ENCODE data around the gene PSMB11.
A peak's percentile ranks its signal among the peaks of the same experiment; 100 is the strongest.

The PSMB11 gene

DNA sequence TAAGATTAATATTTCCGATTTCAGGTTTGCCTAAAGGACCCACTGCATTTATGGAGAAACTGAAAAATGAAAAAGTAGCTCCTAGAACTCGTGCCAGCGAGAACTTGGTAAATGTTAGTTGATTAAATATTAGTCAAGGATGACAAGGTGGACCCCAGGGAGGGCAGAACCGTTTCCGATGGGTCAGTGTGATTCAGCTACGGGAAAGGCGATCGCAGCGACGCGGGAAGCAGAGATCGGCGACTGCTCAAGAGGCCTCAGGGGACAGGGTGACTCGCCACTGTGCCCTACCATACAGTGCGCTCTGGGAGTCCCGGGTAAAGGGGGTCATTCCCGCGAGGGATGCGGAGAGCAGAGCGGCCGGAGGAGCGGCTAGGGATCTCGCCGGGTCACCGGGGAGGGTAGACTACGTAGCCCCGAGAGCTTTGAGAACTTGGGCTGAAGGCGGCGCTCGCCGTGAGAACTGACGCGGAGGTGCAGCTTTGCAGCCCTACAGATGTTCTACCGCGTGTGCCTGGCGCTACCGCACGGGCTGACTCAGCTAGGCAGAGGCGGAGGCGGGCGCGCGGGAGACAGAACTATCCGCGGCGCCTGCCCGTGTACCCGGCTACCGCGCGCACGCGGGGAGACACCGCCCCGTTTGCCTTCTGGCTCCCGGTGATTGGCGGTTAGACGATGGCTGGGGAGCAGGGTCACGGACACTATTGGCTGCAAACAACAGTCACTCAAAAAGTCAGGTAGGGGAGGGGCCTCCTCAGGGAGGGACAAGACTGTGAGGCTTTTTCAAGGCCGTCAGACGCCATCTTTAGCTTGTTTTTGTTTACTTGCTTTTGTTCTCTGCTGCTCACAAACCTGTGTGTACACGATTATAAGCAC lies 35.2 kb upstream of the PSMB11 start:
- peak overlapping the region; percentile 60 for H3K4me3 ChIP-seq (IDR thresholded peaks at IDR 0.05; ENCODE audit: insufficient read depth, low read depth, low read length)
- peak overlapping the region; percentile 66 for H2AFZ ChIP-seq (ENCODE audit: low read depth)
- no peaks in the 10 kb centered on the region for H3K36me3 ChIP-seq (ENCODE audit: insufficient read depth)
- H3K9ac ChIP-seq = peak overlapping the region; percentile 95
- H3K4me2 ChIP-seq = peak overlapping the region; percentile 96
- H3K4me1 ChIP-seq (ENCODE audit: low read depth, poor library complexity, severe bottlenecking) = peaks cover 31% of the 10 kb centered on the region
- TF ChIP-seq, protein P1, sequence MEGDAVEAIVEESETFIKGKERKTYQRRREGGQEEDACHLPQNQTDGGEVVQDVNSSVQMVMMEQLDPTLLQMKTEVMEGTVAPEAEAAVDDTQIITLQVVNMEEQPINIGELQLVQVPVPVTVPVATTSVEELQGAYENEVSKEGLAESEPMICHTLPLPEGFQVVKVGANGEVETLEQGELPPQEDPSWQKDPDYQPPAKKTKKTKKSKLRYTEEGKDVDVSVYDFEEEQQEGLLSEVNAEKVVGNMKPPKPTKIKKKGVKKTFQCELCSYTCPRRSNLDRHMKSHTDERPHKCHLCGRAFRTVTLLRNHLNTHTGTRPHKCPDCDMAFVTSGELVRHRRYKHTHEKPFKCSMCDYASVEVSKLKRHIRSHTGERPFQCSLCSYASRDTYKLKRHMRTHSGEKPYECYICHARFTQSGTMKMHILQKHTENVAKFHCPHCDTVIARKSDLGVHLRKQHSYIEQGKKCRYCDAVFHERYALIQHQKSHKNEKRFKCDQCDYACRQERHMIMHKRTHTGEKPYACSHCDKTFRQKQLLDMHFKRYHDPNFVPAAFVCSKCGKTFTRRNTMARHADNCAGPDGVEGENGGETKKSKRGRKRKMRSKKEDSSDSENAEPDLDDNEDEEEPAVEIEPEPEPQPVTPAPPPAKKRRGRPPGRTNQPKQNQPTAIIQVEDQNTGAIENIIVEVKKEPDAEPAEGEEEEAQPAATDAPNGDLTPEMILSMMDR (conservative IDR thresholded peaks at IDR 0.05; ENCODE audit: low read depth, low read length) = no peak
- H3K27me3 ChIP-seq (ENCODE audit: insufficient read depth, low read depth) = no peaks in the 10 kb centered on the region
- no peaks in the 10 kb centered on the region for H3K79me2 ChIP-seq (ENCODE audit: insufficient read depth, low read depth)
- H3K27ac ChIP-seq = peak overlapping the region; percentile 96
- H4K20me1 ChIP-seq (ENCODE audit: insufficient read depth) = no peaks in the 10 kb centered on the region

DNA sequence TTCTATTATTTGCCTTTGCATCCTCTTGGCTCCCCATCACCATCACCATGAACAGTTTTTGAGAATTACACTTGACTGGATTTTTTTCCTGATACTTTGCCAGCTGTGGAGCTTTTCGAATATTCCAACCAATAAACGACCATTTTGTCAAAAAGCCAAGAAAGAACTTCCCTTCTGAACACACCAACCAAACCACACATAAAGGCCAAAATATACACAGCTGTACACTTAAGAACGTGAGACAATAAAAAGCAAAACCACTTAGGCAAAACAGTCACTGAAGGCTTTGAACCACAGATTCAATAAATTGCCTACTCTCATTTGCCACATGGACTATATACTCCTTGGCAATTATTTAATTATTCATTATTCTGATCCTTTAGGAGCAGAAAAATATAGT lies 33.2 kb upstream of the PSMB11 start:
- H3K27me3 ChIP-seq (ENCODE audit: insufficient read depth, low read depth) = no peaks in the 10 kb centered on the region
- TF ChIP-seq, protein P1 (conservative IDR thresholded peaks at IDR 0.05; ENCODE audit: low read depth, low read length) = no peak
- no peak overlapping the region for H3K4me3 ChIP-seq (IDR thresholded peaks at IDR 0.05; ENCODE audit: insufficient read depth, low read depth, low read length)
- H4K20me1 ChIP-seq (ENCODE audit: insufficient read depth) = no peaks in the 10 kb centered on the region
- peaks cover 31% of the 10 kb centered on the region for H3K4me1 ChIP-seq (ENCODE audit: low read depth, poor library complexity, severe bottlenecking)
- H3K9ac ChIP-seq = no peak overlapping the region; the same call in 1 of the 2 replicates
- peak overlapping the region; percentile 86 for H3K4me2 ChIP-seq
- no peak overlapping the region for H2AFZ ChIP-seq (ENCODE audit: low read depth)
- no peaks in the 10 kb centered on the region for H3K36me3 ChIP-seq (ENCODE audit: insufficient read depth)
- peak overlapping the region; percentile 74; the same call in 1 of the 2 replicates for H3K27ac ChIP-seq
- H3K79me2 ChIP-seq (ENCODE audit: insufficient read depth, low read depth) = no peaks in the 10 kb centered on the region

GRCh38 chr14:23009483-23009938 lies 32.5 kb upstream of the PSMB11 start:
- H2AFZ ChIP-seq (ENCODE audit: low read depth) = peak overlapping the region; percentile 82; the same call in 1 of the 2 replicates
- no peak overlapping the region for H3K4me3 ChIP-seq (IDR thresholded peaks at IDR 0.05; ENCODE audit: insufficient read depth, low read depth, low read length)

DNA sequence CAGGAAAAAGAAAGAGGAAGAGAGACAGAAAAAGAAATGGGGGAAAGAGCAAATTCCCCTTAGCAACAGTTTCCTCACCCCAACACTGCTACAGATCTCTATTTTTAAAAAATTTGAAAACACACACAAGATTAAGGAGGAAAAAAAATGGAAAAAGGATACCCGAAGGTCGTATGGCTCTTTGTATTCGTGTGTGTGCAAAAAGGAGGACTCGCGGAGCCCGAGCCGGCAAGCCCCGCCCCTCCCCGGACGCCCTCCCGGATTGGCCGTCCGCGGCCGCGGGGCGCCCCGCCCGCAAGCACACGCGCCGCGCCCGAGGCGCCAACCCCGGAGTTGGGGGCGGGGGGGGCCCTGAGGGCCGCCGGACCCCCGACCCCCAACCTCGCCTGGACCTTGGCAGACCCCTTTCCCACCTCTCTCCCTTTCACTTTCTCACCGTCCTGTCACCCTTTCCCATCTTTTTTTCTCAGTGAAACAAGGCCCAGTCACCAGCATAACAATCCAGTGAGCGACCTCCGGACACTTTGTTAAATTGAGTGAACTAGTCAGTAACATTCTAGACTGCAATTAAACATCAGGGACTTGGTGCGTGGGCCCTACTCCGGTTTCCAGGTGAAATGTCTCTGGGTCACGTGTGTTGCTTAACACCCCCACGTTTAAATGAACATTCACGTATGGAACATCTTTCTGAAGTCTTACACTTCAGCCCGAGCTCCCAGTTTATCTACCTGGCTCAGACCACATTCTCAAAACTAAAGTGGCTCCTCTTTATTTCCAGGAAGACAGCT lies 31.9 kb upstream of the PSMB11 start, which contains the start of gene C14orf93:
C14orf93 (minus strand) TSS at position 205 of the 788 bp plus-strand sequence. CDS start 11,120 bp downstream, outside the sequence.
- Histone ChIP-seq H3K9ac (peak within 1 kb of the TSS; percentile 64; the same call in 1 of the 2 replicates), H3K4me3 (IDR thresholded peaks at IDR 0.05; ENCODE audit: insufficient read depth, low read depth, low read length) (no peak within 1 kb of the TSS), H3K79me2 (ENCODE audit: insufficient read depth, low read depth) (no peaks in the 10 kb centered on the region), H3K27ac (peak within 1 kb of the TSS; percentile 74), H3K27me3 (ENCODE audit: insufficient read depth, low read depth) (no peaks in the 10 kb centered on the region), H3K36me3 (ENCODE audit: insufficient read depth) (no peaks in the 10 kb centered on the region), H3K4me1 (ENCODE audit: low read depth, poor library complexity, severe bottlenecking) (peaks cover 31% of the 10 kb centered on the region), H4K20me1 (ENCODE audit: insufficient read depth) (no peaks in the 10 kb centered on the region), H2AFZ (ENCODE audit: low read depth) (peak within 1 kb of the TSS; percentile 82), H3K4me2 (peak within 1 kb of the TSS; percentile 86)
- TF ChIP-seq, protein P1 (conservative IDR thresholded peaks at IDR 0.05; ENCODE audit: low read depth, low read length) = no peak

More at GRCh38 chr14:23009483-23009938, 32.5 kb upstream of the PSMB11 start:
- Histone ChIP-seq H3K27ac (peak overlapping the region; percentile 74), H4K20me1 (ENCODE audit: insufficient read depth) (no peaks in the 10 kb centered on the region), H3K4me1 (ENCODE audit: low read depth, poor library complexity, severe bottlenecking) (peaks cover 31% of the 10 kb centered on the region), H3K4me2 (peak overlapping the region; percentile 86), H3K27me3 (ENCODE audit: insufficient read depth, low read depth) (no peaks in the 10 kb centered on the region), H3K36me3 (ENCODE audit: insufficient read depth) (no peaks in the 10 kb centered on the region), H3K9ac (peak overlapping the region; percentile 64; the same call in 1 of the 2 replicates), H3K79me2 (ENCODE audit: insufficient read depth, low read depth) (no peaks in the 10 kb centered on the region)
- TF ChIP-seq, protein P1 (conservative IDR thresholded peaks at IDR 0.05; ENCODE audit: low read depth, low read length) = no peak
